HL-60 (cell line): Measurements from ENCODE around the gene MAGOHB.

ENCODE experiments used
- CTCF ChIP-seq: IDR thresholded peaks from one replicate; pipeline ENCODE4 v1.5.1; 2011; ENCODE audit warnings: low read length, control low read depth, inconsistent platforms; ENCODE audit not compliant: insufficient read depth
- GABPA ChIP-seq: IDR thresholded peaks from 2 replicates; pipeline ENCODE4 v1.6.1; 2012; ENCODE audit warnings: low read depth
- POLR2AphosphoS5 ChIP-seq: IDR thresholded peaks from 2 replicates; pipeline ENCODE4 v1.6.1; 2012; ENCODE audit warnings: low read depth
- REST ChIP-seq: IDR thresholded peaks from 2 replicates; pipeline ENCODE4 v1.6.1; 2012; ENCODE audit warnings: low read depth; ENCODE audit not compliant: insufficient replicate concordance

GRCh38 chr12:10563002-10563401 lies 50.4 kb downstream of the MAGOHB start:
- TF ChIP-seq CTCF (no peak), GABPA (no peak), REST (no peak), POLR2AphosphoS5 (no peak)
